Tibial nerve (tissue), 4 donors: ENCODE data around the gene OSBPL6.

ENCODE experiments used
- CTCF ChIP-seq, 5 experiments: fragments of 200-600 bp in 3 of 5; fragments of 450-650 bp in 2 of 5; sonication (generic) in 3 of 5; IDR thresholded peaks; one replicate each; pipeline ENCODE4 v1.5.1; 2016 to 2019; ENCODE audit warnings: antibody characterized with exemption in 5 of 5, mild to moderate bottlenecking in 3 of 5, moderate library complexity in 2 of 5
- EP300 ChIP-seq, 2 donors: sonication (generic); formaldehyde crosslinking; IDR thresholded peaks; one replicate each; pipeline ENCODE4 v1.6.1; 2017; ENCODE audit warnings: antibody characterized with exemption in 2 of 2, mild to moderate bottlenecking in 1 of 2

GRCh38 chr2:178256382-178257042, 62.2 kb downstream of the OSBPL6 start:
- TF ChIP-seq CTCF (IDR thresholded peaks at IDR 0.05), result no peak
- no peak for TF ChIP-seq EP300 (IDR thresholded peaks at IDR 0.05)
